Nephron (organoid): Measurements from ENCODE around the gene USP12.
"Not testable (repeated sequence)": the region's sequence is repeated elsewhere in the genome, so short reads cannot be mapped to it uniquely, and the experiment has no call there.

ENCODE experiments used
- H3K27ac Mint-ChIP-seq, 3 experiments: 2 replicates each; pipeline ENCODE4 v1.8.0; 2020; ENCODE audit warnings: mixed read lengths in 3 of 3, mild to moderate bottlenecking in 2 of 3, moderate library complexity in 1 of 3
- H3K27me3 Mint-ChIP-seq: 2 replicates; pipeline ENCODE4 v1.8.0; 2021; ENCODE audit warnings: low read depth, mild to moderate bottlenecking, moderate library complexity, mixed read lengths
- H3K36me3 Mint-ChIP-seq: 2 replicates; pipeline ENCODE4 v1.8.0; 2020; ENCODE audit warnings: low read depth, mixed read lengths
- H3K4me1 Mint-ChIP-seq: 2 replicates; pipeline ENCODE4 v1.8.0; 2020; ENCODE audit warnings: mixed read lengths
- H3K4me3 Mint-ChIP-seq, 3 experiments: 2 replicates each; pipeline ENCODE4 v1.8.0; 2020; ENCODE audit warnings: mild to moderate bottlenecking in 3 of 3, mixed read lengths in 3 of 3, moderate library complexity in 2 of 3
- H3K9me3 Mint-ChIP-seq: 2 replicates; pipeline ENCODE4 v1.8.0; 2020; ENCODE audit warnings: mixed read lengths
- TF ChIP-seq, protein P1 (sequence below), 3 experiments: fragments of 200-600 bp; sonication (generic); IDR thresholded peaks; one replicate each; pipeline ENCODE4 v1.5.0; 2021; ENCODE audit warnings: antibody characterized with exemption in 3 of 3; ENCODE audit not compliant: unreplicated experiment in 3 of 3

The USP12 gene

DNA sequence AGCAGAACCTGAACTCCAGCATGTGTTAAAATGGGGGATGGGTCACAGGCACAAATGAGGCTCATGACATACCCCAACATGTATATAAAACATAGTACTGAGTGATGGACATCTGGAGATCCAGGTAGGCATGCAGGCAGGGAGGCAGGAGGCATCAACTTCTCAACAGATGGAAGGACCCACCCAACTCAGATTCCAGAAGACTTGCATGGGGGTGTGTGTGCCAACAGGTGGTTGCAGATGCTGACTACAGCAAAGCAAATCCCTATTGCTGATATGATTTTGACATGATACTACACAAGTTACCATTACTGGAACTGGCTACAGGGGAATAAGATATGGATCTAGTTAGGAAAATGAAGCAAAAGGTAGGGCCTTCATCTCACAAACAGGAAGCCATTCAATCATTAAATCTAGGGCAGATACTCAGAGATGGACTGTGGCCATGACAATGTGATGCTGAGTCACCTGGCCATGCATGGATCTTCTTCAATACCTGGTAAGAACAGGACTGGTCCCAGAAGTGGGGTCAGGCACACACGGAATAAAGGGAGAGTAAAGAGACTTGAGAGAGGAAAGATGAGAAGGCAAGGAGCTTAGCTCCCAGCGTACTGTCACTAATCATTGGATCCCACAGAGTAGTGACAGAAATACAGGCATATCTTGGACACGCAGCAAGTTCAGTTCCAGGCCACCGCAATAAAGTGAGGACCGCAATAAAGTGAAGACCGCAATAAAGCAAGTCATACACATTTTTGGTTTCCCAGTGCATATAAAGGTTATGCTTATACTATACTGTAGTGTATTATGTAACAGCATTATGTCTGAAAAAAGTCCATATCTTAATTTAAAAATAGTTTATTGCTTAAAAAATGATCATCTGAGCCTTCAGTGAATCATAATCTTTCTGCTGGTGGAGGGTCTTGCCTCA, 91.3 kb downstream of the USP12 start:
- no peaks in the 10 kb centered on the region for H3K9me3 Mint-ChIP-seq
- peaks cover 27% of the 10 kb centered on the region for H3K4me1 Mint-ChIP-seq
- peaks cover 44% of the 10 kb centered on the region for H3K36me3 Mint-ChIP-seq
- H3K27ac Mint-ChIP-seq: no peak overlapping the region
- H3K27me3 Mint-ChIP-seq: no peaks in the 10 kb centered on the region
- no peak overlapping the region for H3K4me3 Mint-ChIP-seq
- TF ChIP-seq, protein P1, sequence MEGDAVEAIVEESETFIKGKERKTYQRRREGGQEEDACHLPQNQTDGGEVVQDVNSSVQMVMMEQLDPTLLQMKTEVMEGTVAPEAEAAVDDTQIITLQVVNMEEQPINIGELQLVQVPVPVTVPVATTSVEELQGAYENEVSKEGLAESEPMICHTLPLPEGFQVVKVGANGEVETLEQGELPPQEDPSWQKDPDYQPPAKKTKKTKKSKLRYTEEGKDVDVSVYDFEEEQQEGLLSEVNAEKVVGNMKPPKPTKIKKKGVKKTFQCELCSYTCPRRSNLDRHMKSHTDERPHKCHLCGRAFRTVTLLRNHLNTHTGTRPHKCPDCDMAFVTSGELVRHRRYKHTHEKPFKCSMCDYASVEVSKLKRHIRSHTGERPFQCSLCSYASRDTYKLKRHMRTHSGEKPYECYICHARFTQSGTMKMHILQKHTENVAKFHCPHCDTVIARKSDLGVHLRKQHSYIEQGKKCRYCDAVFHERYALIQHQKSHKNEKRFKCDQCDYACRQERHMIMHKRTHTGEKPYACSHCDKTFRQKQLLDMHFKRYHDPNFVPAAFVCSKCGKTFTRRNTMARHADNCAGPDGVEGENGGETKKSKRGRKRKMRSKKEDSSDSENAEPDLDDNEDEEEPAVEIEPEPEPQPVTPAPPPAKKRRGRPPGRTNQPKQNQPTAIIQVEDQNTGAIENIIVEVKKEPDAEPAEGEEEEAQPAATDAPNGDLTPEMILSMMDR (IDR thresholded peaks at IDR 0.05; ENCODE audit: unreplicated experiment in 3 of 3): no peak

DNA sequence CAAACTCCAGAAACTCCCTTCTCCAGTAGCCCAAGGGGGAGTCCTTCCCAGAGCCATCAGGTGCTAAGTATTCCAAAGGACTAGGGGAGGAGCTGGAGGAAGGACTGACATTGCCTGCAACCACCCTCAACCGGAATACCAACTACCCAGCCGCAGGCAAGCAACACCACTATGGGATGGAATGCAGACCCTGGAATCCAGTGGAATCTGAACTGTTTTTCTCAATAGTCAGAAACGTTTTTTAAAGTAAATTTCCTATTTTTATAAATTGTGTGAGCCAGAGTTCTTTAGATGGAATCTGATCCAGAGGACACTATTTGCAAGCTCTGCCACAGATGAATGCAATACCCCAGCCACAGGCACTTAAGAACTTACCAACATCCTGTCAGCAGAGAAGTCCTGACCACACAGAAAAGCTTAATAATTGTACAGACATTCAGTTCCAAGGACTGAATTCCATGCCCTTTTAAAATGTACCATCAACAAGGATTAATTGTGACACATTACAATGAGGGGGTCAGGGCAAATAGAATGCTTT, 92.1 kb downstream of the USP12 start:
- Mint-ChIP-seq H3K4me1 (peaks cover 27% of the 10 kb centered on the region), H3K36me3 (peaks cover 40% of the 10 kb centered on the region), H3K4me3 (no peak overlapping the region), H3K27me3 (no peaks in the 10 kb centered on the region), H3K9me3 (no peaks in the 10 kb centered on the region), H3K27ac (no peak overlapping the region)
- TF ChIP-seq, protein P1 (IDR thresholded peaks at IDR 0.05; ENCODE audit: unreplicated experiment in 3 of 3): no peak

DNA sequence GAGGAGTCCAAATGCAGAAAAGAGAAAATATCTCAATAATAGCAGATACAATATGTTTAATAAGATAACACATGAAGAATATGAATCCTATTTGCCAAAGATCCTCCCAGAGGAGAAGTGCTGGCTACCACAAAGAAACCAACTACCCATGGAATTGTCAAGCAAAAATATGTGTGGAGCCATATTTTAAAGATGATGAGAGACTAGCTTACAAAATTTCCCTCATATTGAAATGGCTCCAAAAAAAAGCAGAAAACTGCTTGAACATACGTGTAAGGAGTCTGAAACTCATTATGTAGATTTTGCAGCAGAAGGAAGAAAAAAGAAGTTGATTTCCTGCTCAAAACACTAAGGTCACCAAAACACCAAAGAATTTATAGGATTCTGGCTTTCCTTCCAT, 94.2 kb downstream of the USP12 start:
- no peaks in the 10 kb centered on the region for H3K9me3 Mint-ChIP-seq
- H3K27me3 Mint-ChIP-seq: no peaks in the 10 kb centered on the region
- peaks cover 48% of the 10 kb centered on the region for H3K36me3 Mint-ChIP-seq
- H3K4me1 Mint-ChIP-seq: peaks cover 39% of the 10 kb centered on the region
- TF ChIP-seq, protein P1 (IDR thresholded peaks at IDR 0.05; ENCODE audit: unreplicated experiment in 3 of 3): no peak
- H3K27ac Mint-ChIP-seq: peak overlapping the region; percentile 10 to 37 (median 14)
- H3K4me3 Mint-ChIP-seq: no peak overlapping the region

DNA sequence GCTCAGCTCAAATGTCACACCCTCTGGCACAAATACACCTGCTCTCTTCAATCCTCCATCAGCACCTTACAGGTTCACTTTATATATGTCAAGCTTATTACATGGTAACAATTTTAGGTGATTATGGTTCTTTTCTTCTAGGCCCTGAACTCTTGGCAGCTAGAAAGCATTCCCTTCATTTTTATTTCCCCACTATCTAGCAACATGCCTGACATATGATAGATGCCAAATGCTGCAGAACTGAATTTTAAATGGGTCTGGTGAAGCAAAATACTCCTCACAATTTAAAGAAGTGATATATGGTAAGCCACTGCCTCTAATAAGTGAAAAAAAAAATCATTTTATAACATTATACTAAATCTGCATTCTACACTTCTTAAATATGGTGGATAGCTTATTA, 95.2 kb downstream of the USP12 start:
- Mint-ChIP-seq H3K36me3 (peaks cover 44% of the 10 kb centered on the region), H3K9me3 (no peaks in the 10 kb centered on the region), H3K4me3 (no peak overlapping the region), H3K27me3 (no peaks in the 10 kb centered on the region), H3K27ac (peak overlapping the region; percentile 10 to 67 (median 61)), H3K4me1 (peaks cover 39% of the 10 kb centered on the region)
- TF ChIP-seq, protein P1 (IDR thresholded peaks at IDR 0.05; ENCODE audit: unreplicated experiment in 3 of 3): no peak

DNA sequence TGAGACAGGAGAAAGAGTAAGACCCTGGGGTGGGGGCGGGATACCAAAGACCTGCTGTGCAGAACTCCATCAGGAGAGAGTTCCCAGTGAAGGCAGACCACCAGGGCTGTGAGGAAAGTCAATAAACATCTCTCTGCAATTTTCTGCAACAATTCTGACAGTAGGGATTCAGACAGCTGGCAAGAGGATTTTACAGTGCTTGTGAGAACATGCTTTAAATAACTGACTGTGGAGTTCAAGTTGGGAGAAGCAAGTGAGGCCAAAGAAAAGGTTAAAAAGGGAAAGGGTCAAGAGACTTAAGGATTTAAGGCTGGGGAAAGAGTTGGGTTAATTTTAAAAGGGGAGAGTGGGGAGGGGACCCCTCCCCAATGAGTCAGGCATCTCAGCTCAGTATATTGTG, 98.4 kb downstream of the USP12 start:
- H3K27me3 Mint-ChIP-seq: no peaks in the 10 kb centered on the region
- no peak overlapping the region for H3K4me3 Mint-ChIP-seq
- H3K27ac Mint-ChIP-seq: peak overlapping the region in 1 of 3 experiments; percentile 54
- no peaks in the 10 kb centered on the region for H3K9me3 Mint-ChIP-seq
- peaks cover 27% of the 10 kb centered on the region for H3K4me1 Mint-ChIP-seq
- peaks cover 44% of the 10 kb centered on the region for H3K36me3 Mint-ChIP-seq
- TF ChIP-seq, protein P1 (IDR thresholded peaks at IDR 0.05; ENCODE audit: unreplicated experiment in 3 of 3): no peak

DNA sequence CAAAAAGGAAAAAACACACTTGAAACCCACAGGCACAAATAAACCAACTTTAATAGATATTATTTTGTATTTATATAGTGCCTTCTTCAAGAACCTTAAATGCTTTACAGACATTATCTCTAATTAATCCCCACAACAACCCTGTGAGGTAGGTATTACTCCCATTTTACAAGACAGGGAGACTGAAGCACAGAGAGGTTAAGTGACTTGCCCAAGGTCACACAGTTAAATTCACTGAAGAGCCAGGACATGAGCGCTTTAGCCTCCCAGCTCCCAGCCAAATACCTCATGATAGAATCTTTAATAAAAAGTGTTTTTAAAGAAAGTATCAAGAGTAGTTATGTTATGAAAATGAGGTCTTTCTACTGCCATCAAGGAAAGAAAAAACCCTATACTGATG, 105.5 kb downstream of the USP12 start:
- H3K4me1 Mint-ChIP-seq, H3K27me3 Mint-ChIP-seq, H3K4me3 Mint-ChIP-seq, H3K27ac Mint-ChIP-seq: not testable (repeated sequence)
- H3K36me3 Mint-ChIP-seq: peaks cover 42% of the 10 kb centered on the region
- peaks cover 12% of the 10 kb centered on the region for H3K9me3 Mint-ChIP-seq
